ENCODE data around the gene RBM17.

The RBM17 gene

DNA sequence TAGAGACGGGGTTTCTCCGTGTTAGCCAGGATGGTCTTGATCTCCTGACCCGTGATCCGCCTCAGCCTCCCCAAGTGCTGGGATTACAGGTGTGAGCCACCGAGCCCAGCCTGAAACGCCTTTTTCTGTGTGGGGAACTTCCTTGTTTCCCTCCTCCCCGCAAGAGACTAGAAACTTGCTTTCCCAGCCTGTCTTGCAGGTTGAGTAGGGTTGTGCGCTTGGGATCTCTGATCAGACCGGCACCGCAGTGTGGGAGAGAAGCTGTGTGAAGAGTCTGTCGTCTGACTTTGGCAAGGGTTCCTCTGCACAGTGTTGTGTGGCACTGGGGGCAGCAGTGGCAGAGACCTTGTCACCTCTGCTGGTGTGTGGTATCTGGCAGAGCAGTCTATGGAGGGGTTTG is 28.9 kb downstream of the RBM17 start:
- H3K4me1 ChIP-seq, result peaks cover 3% of the 10 kb centered on the region
- no peaks in the 10 kb centered on the region for H3K36me3 ChIP-seq (ENCODE audit: control insufficient read depth, insufficient read depth, low read length)
- H3K27me3 ChIP-seq (ENCODE audit: control insufficient read depth, insufficient read depth, low read length), result no peaks in the 10 kb centered on the region
- H3K4me3 ChIP-seq (ENCODE audit: low read depth, low read length), result no peak overlapping the region
- no peak overlapping the region for H3K27ac ChIP-seq
- TF ChIP-seq, protein P1, sequence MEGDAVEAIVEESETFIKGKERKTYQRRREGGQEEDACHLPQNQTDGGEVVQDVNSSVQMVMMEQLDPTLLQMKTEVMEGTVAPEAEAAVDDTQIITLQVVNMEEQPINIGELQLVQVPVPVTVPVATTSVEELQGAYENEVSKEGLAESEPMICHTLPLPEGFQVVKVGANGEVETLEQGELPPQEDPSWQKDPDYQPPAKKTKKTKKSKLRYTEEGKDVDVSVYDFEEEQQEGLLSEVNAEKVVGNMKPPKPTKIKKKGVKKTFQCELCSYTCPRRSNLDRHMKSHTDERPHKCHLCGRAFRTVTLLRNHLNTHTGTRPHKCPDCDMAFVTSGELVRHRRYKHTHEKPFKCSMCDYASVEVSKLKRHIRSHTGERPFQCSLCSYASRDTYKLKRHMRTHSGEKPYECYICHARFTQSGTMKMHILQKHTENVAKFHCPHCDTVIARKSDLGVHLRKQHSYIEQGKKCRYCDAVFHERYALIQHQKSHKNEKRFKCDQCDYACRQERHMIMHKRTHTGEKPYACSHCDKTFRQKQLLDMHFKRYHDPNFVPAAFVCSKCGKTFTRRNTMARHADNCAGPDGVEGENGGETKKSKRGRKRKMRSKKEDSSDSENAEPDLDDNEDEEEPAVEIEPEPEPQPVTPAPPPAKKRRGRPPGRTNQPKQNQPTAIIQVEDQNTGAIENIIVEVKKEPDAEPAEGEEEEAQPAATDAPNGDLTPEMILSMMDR (IDR thresholded peaks at IDR 0.05), result no peak
- H3K9me3 ChIP-seq (ENCODE audit: control insufficient read depth, low read length), result no peaks in the 10 kb centered on the region
- no peak overlapping the region for H3K9ac ChIP-seq
- H3K4me2 ChIP-seq (ENCODE audit: low read length), result no peak overlapping the region
- no peaks in the 10 kb centered on the region for H3K79me2 ChIP-seq
- H2AFZ ChIP-seq, result no peak overlapping the region

DNA sequence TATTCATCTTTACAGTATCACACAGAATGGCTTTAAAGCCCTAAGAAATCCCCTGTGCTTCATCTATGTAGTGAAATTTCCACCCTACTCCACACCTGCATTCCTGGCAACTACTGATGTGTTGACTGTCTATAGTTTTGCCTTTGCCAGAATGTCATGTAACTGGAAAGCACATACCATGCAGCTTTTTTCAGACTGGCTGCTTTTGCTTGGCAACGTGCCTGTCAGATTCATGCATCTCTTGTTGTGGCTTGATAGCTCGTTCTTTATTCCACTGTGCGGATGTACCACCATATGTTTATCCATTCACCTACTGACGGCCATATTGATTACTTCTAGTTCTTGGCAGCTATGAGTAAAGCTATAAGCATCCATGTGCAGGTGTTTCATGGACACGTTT is 30.6 kb downstream of the RBM17 start:
- H3K27ac ChIP-seq, result no peak overlapping the region

DNA sequence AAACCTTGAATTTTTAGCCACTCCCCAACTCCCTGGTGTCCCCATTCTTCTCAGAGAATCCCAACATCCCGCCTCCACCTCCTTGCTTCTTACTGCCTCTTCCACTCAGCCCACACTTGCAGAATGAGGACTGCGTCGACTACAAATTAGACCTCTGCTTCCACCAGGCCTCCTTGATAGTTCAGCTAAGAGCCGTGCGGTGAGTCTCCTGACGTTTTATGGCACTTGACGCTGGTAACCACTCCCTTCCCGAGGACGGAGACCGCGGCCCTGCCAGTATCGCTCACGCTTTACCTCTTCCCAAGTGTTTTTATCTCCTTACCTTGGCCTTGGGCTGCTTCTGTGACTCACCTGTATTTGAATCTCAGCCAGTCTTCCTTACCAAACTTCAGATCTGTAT is 31.1 kb downstream of the RBM17 start:
- Histone ChIP-seq H3K4me3 (ENCODE audit: low read depth, low read length) (no peak overlapping the region), H3K4me2 (ENCODE audit: low read length) (no peak overlapping the region), H3K36me3 (ENCODE audit: control insufficient read depth, insufficient read depth, low read length) (no peaks in the 10 kb centered on the region), H3K4me1 (peaks cover 3% of the 10 kb centered on the region), H2AFZ (no peak overlapping the region), H3K79me2 (no peaks in the 10 kb centered on the region), H3K27ac (no peak overlapping the region), H3K9ac (no peak overlapping the region), H3K9me3 (ENCODE audit: control insufficient read depth, low read length) (no peaks in the 10 kb centered on the region), H3K27me3 (ENCODE audit: control insufficient read depth, insufficient read depth, low read length) (no peaks in the 10 kb centered on the region)
- TF ChIP-seq, protein P1 (IDR thresholded peaks at IDR 0.05), result no peak

More for the DNA sequence above, 30.6 kb downstream of the RBM17 start:
- H3K4me1 ChIP-seq, result peaks cover 3% of the 10 kb centered on the region
- no peak overlapping the region for H3K9ac ChIP-seq
- H3K4me3 ChIP-seq (ENCODE audit: low read depth, low read length), result no peak overlapping the region
- H3K79me2 ChIP-seq, result no peaks in the 10 kb centered on the region
- no peaks in the 10 kb centered on the region for H3K9me3 ChIP-seq (ENCODE audit: control insufficient read depth, low read length)
- H3K27me3 ChIP-seq (ENCODE audit: control insufficient read depth, insufficient read depth, low read length), result no peaks in the 10 kb centered on the region
- no peak overlapping the region for H3K4me2 ChIP-seq (ENCODE audit: low read length)
- no peaks in the 10 kb centered on the region for H3K36me3 ChIP-seq (ENCODE audit: control insufficient read depth, insufficient read depth, low read length)
- TF ChIP-seq, protein P1 (IDR thresholded peaks at IDR 0.05), result no peak
- H2AFZ ChIP-seq, result no peak overlapping the region

DNA sequence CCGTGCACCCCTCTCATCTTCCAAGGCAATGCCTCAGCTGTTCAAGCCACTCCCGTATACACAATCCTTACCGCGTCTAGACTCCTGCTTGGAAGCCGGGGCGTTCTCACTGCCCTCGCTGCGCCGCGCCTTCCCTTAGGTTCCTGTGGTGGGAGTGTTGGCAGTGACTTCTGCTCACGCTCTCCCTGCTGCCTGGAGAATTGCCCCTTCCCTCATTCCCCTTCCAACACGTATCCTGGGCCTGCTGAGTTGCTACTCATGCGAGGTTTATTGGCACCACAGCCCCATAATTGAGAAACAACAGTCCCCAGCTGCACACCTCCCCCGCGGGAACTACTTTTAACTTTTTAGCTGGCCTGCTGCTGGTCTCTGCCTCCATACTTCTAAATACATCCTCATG is 31.9 kb downstream of the RBM17 start:
- peaks cover 3% of the 10 kb centered on the region for H3K4me1 ChIP-seq
- H3K9ac ChIP-seq, result no peak overlapping the region
- TF ChIP-seq, protein P1 (IDR thresholded peaks at IDR 0.05), result no peak
- H2AFZ ChIP-seq, result no peak overlapping the region
- H3K4me3 ChIP-seq (ENCODE audit: low read depth, low read length), result no peak overlapping the region
- H3K36me3 ChIP-seq (ENCODE audit: control insufficient read depth, insufficient read depth, low read length), result no peaks in the 10 kb centered on the region
- H3K4me2 ChIP-seq (ENCODE audit: low read length), result no peak overlapping the region
- H3K27me3 ChIP-seq (ENCODE audit: control insufficient read depth, insufficient read depth, low read length), result no peaks in the 10 kb centered on the region
- H3K79me2 ChIP-seq, result no peaks in the 10 kb centered on the region
- H3K9me3 ChIP-seq (ENCODE audit: control insufficient read depth, low read length), result no peaks in the 10 kb centered on the region
- H3K27ac ChIP-seq, result no peak overlapping the region

DNA sequence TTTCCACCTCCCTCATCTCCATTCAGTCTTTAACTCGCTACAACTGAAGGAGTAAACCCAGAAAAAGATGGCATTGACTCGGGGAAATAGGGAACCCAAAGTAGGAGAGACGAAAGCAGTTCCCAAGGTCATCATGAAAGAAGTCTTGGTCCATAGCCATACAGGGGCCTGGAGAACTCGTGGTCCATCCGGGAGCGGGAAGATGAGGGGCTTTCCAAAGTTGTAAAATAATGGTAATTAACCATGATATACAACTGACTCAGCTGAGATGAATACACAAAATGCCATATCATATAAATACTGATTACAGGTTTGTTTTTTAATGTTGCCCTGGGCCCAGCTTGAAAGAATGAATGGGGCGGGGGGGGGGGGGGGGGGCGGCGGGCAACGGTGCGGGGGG is 32.3 kb downstream of the RBM17 start:
- no peak overlapping the region for H3K27ac ChIP-seq
- TF ChIP-seq, protein P1 (IDR thresholded peaks at IDR 0.05), result no peak
- H3K4me2 ChIP-seq (ENCODE audit: low read length), result no peak overlapping the region
- H3K4me3 ChIP-seq (ENCODE audit: low read depth, low read length), result no peak overlapping the region
- H3K79me2 ChIP-seq, result no peaks in the 10 kb centered on the region
- H3K9me3 ChIP-seq (ENCODE audit: control insufficient read depth, low read length), result no peaks in the 10 kb centered on the region
- H3K27me3 ChIP-seq (ENCODE audit: control insufficient read depth, insufficient read depth, low read length), result no peaks in the 10 kb centered on the region
- H3K9ac ChIP-seq, result no peak overlapping the region
- peaks cover 3% of the 10 kb centered on the region for H3K4me1 ChIP-seq
- no peaks in the 10 kb centered on the region for H3K36me3 ChIP-seq (ENCODE audit: control insufficient read depth, insufficient read depth, low read length)
- no peak overlapping the region for H2AFZ ChIP-seq

Measured in parathyroid adenoma (tissue), 2 donors.